ENCODE results near the gene AREL1.
A peak's percentile ranks its signal among the peaks of the same experiment; 100 is the strongest.

The AREL1 gene

GRCh38 chr14:74618078-74618952, 94.6 kb downstream of the AREL1 start:
- peak; percentile 74 for DNase-seq (ENCODE audit: low read depth, low spot score)
- peak overlapping the region; percentile 18 for H3K4me3 ChIP-seq (ENCODE audit: low read length)

GRCh38 chr14:74616996-74617700, 95.7 kb downstream of the AREL1 start:
- no peak overlapping the region for H3K4me3 ChIP-seq (ENCODE audit: low read length)
- no peak for DNase-seq (ENCODE audit: low read depth, low spot score)

- DNase-seq (ENCODE audit: low read depth, low spot score): no peak
- no peak overlapping the region for H3K4me3 ChIP-seq (ENCODE audit: low read length)
Measured at GRCh38 chr14:74616507-74616906, 96.4 kb downstream of the AREL1 start.

DNA sequence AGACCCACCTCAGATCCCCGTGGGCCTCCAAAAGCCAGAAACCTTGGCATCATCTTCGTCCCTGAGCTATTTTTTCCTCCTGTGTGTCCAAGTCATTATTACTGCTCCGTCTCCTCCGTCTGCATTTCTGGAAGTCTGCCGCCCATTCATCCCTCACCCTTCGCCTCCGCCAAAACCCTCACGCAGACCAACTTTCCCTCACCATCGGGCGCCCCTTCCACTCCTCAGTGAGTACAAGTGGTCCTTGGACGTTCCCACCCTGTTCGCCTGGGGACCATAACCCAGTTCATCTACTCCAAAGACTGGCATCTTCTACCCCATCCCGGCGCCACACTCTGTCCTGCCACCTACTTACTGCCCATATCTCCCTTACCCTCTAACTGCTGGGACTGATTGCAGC, 97.1 kb downstream of the AREL1 start:
- no peak overlapping the region for H3K4me3 ChIP-seq (ENCODE audit: low read length)
- no peak for DNase-seq (ENCODE audit: low read depth, low spot score)

DNA sequence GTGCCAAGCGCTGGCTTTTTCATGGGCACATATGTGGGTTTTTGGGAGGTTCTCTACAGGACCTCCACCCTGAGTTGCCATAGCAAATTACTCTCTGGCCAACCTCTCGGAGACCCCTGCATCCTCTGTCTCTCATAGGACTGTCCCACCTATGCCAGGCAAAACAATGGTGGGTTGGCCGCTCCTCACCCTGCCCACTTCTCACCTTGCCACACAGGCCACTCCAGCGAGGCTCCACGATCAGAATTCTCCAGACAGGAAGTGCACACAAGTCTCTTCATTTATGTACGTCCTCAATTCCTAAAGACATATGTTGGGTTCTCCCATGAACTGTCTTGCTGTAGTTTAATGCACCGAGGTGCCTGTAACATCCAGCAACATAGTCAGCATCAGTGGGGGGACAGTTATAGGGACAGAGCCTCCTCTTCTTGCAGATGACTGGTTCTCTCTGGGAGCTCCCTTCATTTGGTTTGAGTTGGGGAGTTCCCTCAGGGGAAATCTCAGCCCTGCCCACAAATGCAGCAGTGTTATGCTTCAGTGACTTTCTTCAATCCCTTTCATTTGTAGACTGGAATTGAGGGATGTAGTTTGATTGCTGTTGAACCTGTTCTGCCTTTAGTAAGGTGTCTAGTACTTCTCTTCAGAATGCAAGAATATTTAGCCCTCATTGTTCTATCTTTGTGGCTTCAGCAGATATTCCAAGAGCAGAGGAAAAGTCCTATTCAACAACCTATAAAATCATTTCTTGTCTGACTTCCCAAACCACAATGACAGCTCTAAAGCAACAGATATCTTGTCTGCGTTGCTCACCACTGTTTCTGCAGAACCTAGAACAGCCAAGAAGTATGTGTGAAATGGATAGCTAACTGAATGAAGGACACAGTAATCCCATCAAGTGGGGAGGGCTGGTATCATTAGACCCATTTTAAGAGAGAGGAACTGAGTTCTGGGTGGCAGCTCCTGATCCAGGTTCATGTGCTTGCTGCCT, 98.1 kb downstream of the AREL1 start:
- DNase-seq (ENCODE audit: low read depth, low spot score): no peak
- H3K4me3 ChIP-seq (ENCODE audit: low read length): no peak overlapping the region

DNA sequence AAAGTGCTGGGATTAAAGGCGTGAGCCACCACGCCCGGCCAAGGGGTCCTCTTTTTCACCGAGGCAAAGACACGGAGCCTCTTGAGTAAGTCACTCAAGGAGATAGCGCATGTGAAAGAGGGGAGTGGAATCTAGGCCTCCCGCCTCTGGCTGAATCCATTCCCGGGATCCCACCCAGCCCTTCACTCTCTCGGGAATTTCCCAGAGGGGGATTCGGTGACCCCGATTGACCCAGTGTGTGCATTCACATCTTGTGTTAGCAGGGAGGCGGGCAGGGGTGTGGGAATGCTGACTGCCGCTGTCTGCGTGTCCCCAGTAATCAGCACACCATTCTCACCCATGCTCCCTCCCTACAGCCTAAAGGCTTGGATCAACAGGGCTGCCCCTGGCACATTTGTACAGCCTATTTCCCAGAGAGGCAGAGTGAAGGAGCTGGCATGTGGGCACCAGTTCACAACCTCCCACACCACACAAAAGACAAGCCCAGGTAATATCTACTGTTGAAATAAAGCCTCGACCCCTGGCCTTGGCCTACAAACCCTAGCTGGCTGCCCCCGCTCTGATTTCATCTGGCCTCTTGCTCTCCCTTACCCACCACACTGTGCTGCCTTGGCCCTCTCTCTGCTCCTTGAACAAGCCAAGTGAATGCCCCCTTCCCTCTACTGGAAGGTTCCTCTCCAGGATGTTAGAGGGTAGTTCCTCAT, 99.5 kb downstream of the AREL1 start:
- no peak for DNase-seq (ENCODE audit: low read depth, low spot score)
- H3K4me3 ChIP-seq (ENCODE audit: low read length): no peak overlapping the region

- H3K4me3 ChIP-seq (ENCODE audit: low read length): peak overlapping the region; percentile 45
- peak; percentile 46 for DNase-seq (ENCODE audit: low read depth, low spot score)
Measured at GRCh38 chr14:74612350-74613021, 100.4 kb downstream of the AREL1 start.

DNA sequence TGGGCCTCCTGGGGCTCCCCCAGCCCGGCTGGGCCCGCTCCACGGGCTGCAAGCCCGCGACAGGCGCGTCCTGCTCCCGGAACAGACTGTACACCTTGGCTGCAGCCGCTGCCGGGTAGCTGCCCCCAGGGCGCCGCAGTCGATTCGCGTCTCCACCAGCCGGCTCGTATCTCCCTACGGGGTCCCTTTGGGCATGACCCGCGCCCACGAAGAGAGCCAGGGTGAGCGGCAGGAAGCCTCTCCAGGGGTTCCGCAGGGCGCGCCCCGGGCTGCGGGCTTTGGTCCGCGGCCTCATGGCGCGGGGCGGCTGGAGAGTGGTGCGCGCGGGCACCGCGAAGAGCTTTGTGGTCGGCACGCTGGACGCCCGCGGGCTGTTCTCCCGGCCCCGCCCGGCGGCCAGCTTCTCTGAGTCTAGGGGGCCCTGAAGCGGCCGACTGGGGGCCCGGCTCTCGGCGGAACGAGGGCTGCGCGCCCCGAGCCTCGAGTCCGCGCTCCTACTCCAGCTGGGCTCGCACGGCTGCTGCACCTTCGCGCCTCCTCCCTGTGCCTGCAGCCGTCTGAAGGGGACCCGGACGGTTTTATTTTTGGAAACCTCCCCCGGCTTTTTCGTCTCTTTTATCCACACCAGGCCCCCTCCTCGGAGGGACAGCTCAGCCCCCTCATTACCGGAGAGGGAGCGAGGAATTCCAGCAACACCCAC, 101.1 kb downstream of the AREL1 start, which contains the start of gene LTBP2:
Gene LTBP2 (minus strand): TSS at position 588 of the 700 bp plus-strand sequence. CDS start 293 bp downstream, at position 295.
- DNase-seq (ENCODE audit: low read depth, low spot score): no peak
- H3K4me3 ChIP-seq (ENCODE audit: low read length): peak within 1 kb of the TSS; percentile 45

Measured in Jurkat, Clone E6-1 (cell line).